Nephron progenitor cell (in vitro differentiated cells): Measurements from ENCODE around the gene LEPR.

ENCODE experiments used
- DNase-seq: peaks from one replicate; pipeline ENCODE4 v3.0.0; 2021
- H3K27ac Mint-ChIP-seq: 2 replicates; pipeline ENCODE4 v1.8.0; 2021; ENCODE audit warnings: mild to moderate bottlenecking, moderate library complexity, mixed read lengths
- H3K27me3 Mint-ChIP-seq: 2 replicates; pipeline ENCODE4 v1.8.0; 2021; ENCODE audit warnings: mild to moderate bottlenecking, low read depth, mixed read lengths; ENCODE audit not compliant: poor library complexity
- H3K36me3 Mint-ChIP-seq: 2 replicates; pipeline ENCODE4 v1.8.0; 2021; ENCODE audit warnings: low read depth, mixed read lengths
- H3K4me1 Mint-ChIP-seq: 2 replicates; pipeline ENCODE4 v1.8.0; 2021; ENCODE audit warnings: mixed read lengths
- H3K4me3 Mint-ChIP-seq: 2 replicates; pipeline ENCODE4 v1.8.0; 2021; ENCODE audit warnings: mild to moderate bottlenecking, moderate library complexity, mixed read lengths
- H3K9me3 Mint-ChIP-seq: 2 replicates; pipeline ENCODE4 v1.8.0; 2021; ENCODE audit warnings: mild to moderate bottlenecking, moderate library complexity, mixed read lengths
- CTCF ChIP-seq: fragments of 200-600 bp; sonication (generic); IDR thresholded peaks from 2 replicates; pipeline ENCODE4 v1.5.0; 2021; ENCODE audit warnings: antibody characterized with exemption

Gene LEPR

GRCh38 chr1:65404941-65405340 is 15.5 kb upstream of the LEPR start:
- no peaks in the 10 kb centered on the region for H3K36me3 Mint-ChIP-seq
- no peak for DNase-seq
- no peak overlapping the region for H3K4me3 Mint-ChIP-seq
- H3K27ac Mint-ChIP-seq, result no peak overlapping the region
- H3K9me3 Mint-ChIP-seq, result no peaks in the 10 kb centered on the region
- no peaks in the 10 kb centered on the region for H3K4me1 Mint-ChIP-seq
- H3K27me3 Mint-ChIP-seq, result peaks cover 25% of the 10 kb centered on the region
- no peak for TF ChIP-seq CTCF

- Mint-ChIP-seq H3K4me3 (no peak overlapping the region), H3K4me1 (no peaks in the 10 kb centered on the region), H3K27me3 (peaks cover 21% of the 10 kb centered on the region), H3K36me3 (no peaks in the 10 kb centered on the region), H3K27ac (no peak overlapping the region), H3K9me3 (no peaks in the 10 kb centered on the region)
- no peak for TF ChIP-seq CTCF
- no peak for DNase-seq
Observed at GRCh38 chr1:65407877-65408276, 12.6 kb upstream of the LEPR start.

- Mint-ChIP-seq H3K36me3 (no peaks in the 10 kb centered on the region), H3K27ac (no peak overlapping the region), H3K4me3 (no peak overlapping the region), H3K27me3 (peaks cover 16% of the 10 kb centered on the region), H3K9me3 (no peaks in the 10 kb centered on the region), H3K4me1 (no peaks in the 10 kb centered on the region)
- no peak for TF ChIP-seq CTCF
- no peak for DNase-seq
Observed at GRCh38 chr1:65409314-65409713, 11.2 kb upstream of the LEPR start.

GRCh38 chr1:65409816-65410326 is 10.6 kb upstream of the LEPR start:
- no peak for DNase-seq
- Mint-ChIP-seq H3K27ac (no peak overlapping the region), H3K9me3 (no peaks in the 10 kb centered on the region), H3K36me3 (no peaks in the 10 kb centered on the region), H3K27me3 (peaks cover 16% of the 10 kb centered on the region), H3K4me3 (no peak overlapping the region), H3K4me1 (no peaks in the 10 kb centered on the region)
- no peak for TF ChIP-seq CTCF

GRCh38 chr1:65412256-65412983 is 8.0 kb upstream of the LEPR start:
- Mint-ChIP-seq H3K9me3 (no peaks in the 10 kb centered on the region), H3K36me3 (no peaks in the 10 kb centered on the region), H3K4me1 (no peaks in the 10 kb centered on the region), H3K27me3 (peaks cover 13% of the 10 kb centered on the region), H3K4me3 (no peak overlapping the region), H3K27ac (no peak overlapping the region)
- TF ChIP-seq CTCF, result no peak
- no peak for DNase-seq

GRCh38 chr1:65412984-65413375 is 7.5 kb upstream of the LEPR start:
- Mint-ChIP-seq H3K36me3 (no peaks in the 10 kb centered on the region), H3K4me1 (no peaks in the 10 kb centered on the region), H3K27ac (no peak overlapping the region), H3K9me3 (no peaks in the 10 kb centered on the region), H3K27me3 (peaks cover 13% of the 10 kb centered on the region), H3K4me3 (no peak overlapping the region)
- TF ChIP-seq CTCF, result no peak
- DNase-seq, result no peak
